Measurements from ENCODE around the gene EML1.
A peak's percentile ranks its signal among the peaks of the same experiment; 100 is the strongest.
"Not testable (repeated sequence)": the region's sequence is repeated elsewhere in the genome, so short reads cannot be mapped to it uniquely, and the experiment has no call there.

Gene EML1

DNA sequence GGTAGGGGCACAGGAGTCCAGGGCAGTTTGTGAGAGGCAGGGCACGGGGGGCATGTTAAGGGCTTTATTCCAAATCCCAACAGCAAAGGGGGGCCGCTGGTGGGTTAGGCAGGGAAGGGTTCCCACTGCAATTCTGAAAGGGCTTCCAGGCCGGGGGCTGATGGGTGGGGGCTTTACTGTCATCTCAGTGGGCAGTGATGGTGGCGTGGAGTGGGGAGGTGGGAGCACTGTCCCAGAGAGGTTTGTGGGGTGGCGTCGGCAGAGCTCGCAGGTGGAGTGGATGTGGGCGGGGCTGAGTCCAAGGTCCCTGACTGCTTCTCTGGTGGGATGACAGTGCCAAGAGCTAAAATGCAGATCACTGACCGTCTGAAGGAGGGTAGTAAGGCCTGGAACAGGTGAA, 150.4 kb downstream of the EML1 start:
- no peak overlapping the region for H3K4me3 ChIP-seq (ENCODE audit: low read depth, low read length)
- in situ Hi-C loops (cut with HindIII; ENCODE audit: low sequenced_read_pairs): no loop called here
- TF ChIP-seq CTCF (IDR thresholded peaks at IDR 0.05; ENCODE audit: low read depth, low read length): no peak

DNA sequence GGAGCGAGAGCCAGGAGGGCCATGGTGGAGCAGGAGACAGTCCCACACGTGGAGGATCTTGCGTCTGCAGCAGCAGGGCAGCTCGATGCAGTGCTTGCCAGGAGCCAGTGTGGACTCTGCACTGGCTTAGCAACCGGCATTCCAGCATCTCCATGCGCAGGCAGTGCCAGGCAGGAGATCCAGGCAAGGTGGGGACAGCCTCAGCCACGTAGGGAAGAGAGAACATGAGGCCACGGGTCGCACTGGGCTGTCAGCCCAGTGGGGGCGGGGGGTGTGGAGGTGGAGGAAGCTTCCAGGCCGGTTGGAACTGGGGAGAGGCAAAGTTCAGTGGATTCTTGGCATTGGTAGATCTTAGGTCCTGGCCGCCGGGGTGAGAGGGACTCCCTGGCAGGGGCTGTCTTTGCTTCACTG, 151.0 kb downstream of the EML1 start:
- in situ Hi-C loops (cut with HindIII; ENCODE audit: low sequenced_read_pairs): no loop called here
- no peak overlapping the region for H3K4me3 ChIP-seq (ENCODE audit: low read depth, low read length)
- DNase-seq (ENCODE audit: low read depth, low spot score): no peak
- no peak for TF ChIP-seq CTCF (IDR thresholded peaks at IDR 0.05; ENCODE audit: low read depth, low read length)

More for the DNA sequence above, 150.4 kb downstream of the EML1 start:
- no peak for DNase-seq (ENCODE audit: low read depth, low spot score)

- no peak for TF ChIP-seq CTCF (IDR thresholded peaks at IDR 0.05; ENCODE audit: low read depth, low read length)
- no peak for DNase-seq (ENCODE audit: low read depth, low spot score)
- in situ Hi-C loops (cut with HindIII; ENCODE audit: low sequenced_read_pairs): no loop called here
- H3K4me3 ChIP-seq (ENCODE audit: low read depth, low read length): no peak overlapping the region
Measured at GRCh38 chr14:99945732-99946651, 152.8 kb downstream of the EML1 start.

GRCh38 chr14:99946652-99947489, 153.7 kb downstream of the EML1 start:
- TF ChIP-seq CTCF (IDR thresholded peaks at IDR 0.05; ENCODE audit: low read depth, low read length): peak; percentile 98
- no peak overlapping the region for H3K4me3 ChIP-seq (ENCODE audit: low read depth, low read length)
- no peak for DNase-seq (ENCODE audit: low read depth, low spot score)
- in situ Hi-C loops (cut with HindIII; ENCODE audit: low sequenced_read_pairs): no loop called here

- no peak for TF ChIP-seq CTCF (IDR thresholded peaks at IDR 0.05; ENCODE audit: low read depth, low read length)
- in situ Hi-C loops (cut with HindIII; ENCODE audit: low sequenced_read_pairs): no loop called here
- H3K4me3 ChIP-seq (ENCODE audit: low read depth, low read length): no peak overlapping the region
- no peak for DNase-seq (ENCODE audit: low read depth, low spot score)
Measured at GRCh38 chr14:99947695-99948094, 154.5 kb downstream of the EML1 start.

DNA sequence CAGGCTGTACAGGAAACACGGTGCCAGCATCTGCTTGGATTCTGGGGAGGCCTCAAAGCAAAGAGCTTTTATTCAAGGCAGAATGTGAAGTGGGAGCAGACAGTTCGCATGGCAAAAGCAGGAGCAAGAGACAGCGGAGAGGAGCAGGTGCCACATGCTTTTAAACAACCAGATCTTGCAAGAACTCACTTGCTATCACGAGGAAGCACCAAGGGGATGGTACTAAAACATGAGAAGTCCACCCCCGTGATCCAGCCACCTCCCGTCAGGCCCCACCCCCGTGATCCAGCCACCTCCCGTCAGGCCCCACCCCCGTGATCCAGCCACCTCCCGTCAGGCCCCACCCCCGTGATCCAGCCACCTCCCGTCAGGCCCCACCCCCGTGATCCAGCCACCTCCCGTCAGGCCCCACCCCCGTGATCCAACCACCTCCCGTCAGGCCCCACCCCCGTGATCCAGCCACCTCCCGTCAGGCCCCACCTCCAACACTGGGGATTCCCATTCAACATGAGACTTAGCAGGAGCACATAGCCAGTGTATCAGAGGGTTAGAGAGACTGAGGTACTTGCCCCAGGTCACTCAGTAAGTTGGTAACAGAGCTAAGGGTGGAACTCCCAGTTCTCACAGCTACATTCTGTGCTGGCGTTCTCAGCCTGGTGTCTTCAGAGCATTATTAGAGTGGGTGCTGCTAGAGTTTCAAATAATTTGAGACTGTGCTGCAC, 156.0 kb downstream of the EML1 start:
- in situ Hi-C loops (cut with HindIII; ENCODE audit: low sequenced_read_pairs); H3K4me3 ChIP-seq (ENCODE audit: low read depth, low read length); DNase-seq (ENCODE audit: low read depth, low spot score): not testable (repeated sequence)
